ENCODE data around the gene DNAI1.

DNA sequence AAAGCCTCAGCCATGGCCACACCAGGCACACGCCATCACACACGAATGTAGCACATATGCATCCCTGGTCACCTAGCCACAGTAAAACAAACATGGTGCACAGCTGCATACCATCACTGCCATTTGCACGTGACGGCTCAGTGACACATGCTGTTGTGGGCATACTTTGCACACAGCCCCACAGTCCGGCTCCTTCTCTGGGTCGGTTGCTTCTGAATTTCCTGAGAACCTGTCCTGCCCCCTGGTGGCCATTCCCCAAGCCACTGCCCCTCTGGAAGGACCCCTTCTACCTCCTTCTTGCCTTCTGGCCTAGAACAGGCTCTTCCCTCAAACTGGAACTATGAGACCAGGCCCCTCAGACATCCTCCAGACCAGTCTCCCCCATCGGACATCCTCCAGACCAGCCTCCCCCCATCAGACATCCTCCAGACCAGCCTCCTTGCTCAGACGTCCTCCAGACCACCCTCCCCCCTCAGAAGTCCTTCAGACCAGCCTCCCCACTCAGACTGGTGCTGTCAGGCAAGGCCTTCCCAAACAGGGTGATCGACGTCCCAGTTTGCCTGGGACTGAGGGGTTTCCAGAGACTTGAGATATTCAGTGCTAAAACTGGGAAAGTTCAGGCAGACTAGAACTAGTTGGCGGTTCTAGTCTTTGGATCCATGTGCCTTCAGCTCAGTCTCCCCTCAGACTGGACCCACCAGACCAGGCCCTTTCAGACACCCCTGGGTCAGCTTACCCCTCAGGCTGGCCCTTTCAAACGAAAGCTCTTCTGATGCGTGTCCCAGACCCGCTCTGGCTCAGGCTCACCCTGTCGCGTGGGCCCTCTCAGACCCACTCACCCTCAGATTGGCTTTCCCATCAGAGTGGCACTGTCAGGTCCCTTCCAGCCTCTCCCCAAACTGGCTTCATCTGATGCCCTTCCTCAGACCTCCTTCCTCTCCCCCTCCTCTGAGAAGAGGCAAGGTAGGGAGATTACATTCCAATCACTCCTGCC, 88.5 kb downstream of the DNAI1 start:
- TF ChIP-seq, protein P1, sequence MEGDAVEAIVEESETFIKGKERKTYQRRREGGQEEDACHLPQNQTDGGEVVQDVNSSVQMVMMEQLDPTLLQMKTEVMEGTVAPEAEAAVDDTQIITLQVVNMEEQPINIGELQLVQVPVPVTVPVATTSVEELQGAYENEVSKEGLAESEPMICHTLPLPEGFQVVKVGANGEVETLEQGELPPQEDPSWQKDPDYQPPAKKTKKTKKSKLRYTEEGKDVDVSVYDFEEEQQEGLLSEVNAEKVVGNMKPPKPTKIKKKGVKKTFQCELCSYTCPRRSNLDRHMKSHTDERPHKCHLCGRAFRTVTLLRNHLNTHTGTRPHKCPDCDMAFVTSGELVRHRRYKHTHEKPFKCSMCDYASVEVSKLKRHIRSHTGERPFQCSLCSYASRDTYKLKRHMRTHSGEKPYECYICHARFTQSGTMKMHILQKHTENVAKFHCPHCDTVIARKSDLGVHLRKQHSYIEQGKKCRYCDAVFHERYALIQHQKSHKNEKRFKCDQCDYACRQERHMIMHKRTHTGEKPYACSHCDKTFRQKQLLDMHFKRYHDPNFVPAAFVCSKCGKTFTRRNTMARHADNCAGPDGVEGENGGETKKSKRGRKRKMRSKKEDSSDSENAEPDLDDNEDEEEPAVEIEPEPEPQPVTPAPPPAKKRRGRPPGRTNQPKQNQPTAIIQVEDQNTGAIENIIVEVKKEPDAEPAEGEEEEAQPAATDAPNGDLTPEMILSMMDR (conservative IDR thresholded peaks at IDR 0.05; ENCODE audit: low read depth, low read length): peak; percentile 76
- no peak for TF ChIP-seq EZH2phosphoT487 (IDR thresholded peaks at IDR 0.05; ENCODE audit: borderline replicate concordance, low read length)

Measured in PC-3 (cell line).